Right lobe of liver (tissue), 4 donors: Measurements from ENCODE around the gene TBCK.

Source experiments
- CTCF ChIP-seq, 4 donors: fragments of 200-600 bp in 3 of 4; fragments of 450-650 bp in 1 of 4; IDR thresholded peaks; one replicate each; pipeline versions ENCODE4 v1.5.1 to v1.8.0; 2016 to 2022; ENCODE audit warnings: antibody characterized with exemption in 4 of 4, mild to moderate bottlenecking in 2 of 4
- POLR2A ChIP-seq: fragments of 450-650 bp; IDR thresholded peaks from one replicate; pipeline ENCODE4 v1.6.1; 2017; ENCODE audit warnings: antibody characterized with exemption, mild to moderate bottlenecking
- donor health status: DM: no; HTN: no; CAD: no.
- donor health status: DM: no; HTN: no; CAD: no.
- donor health status: DM: no; HTN: yes; CAD: no.

- no peak for TF ChIP-seq CTCF (IDR thresholded peaks at IDR 0.05)
- no peak for TF ChIP-seq POLR2A
Measured at GRCh38 chr4:106325800-106326199, 9.8 kb upstream of the TBCK start.
